Activated naive CD4-positive, alpha-beta T cell (primary cell): ENCODE data around the gene ITSN2.

Experiments
- DNase-seq, 4 experiments: peaks; one replicate each; lab custom pipeline; 2025; lab: John Stamatoyannopoulos, UW

ITSN2 gene

GRCh38 chr2:24179683-24180082, 180.7 kb downstream of the ITSN2 start:
- no peak for DNase-seq

GRCh38 chr2:24176326-24176725, 184.0 kb downstream of the ITSN2 start:
- no peak for DNase-seq

GRCh38 chr2:24175631-24176187, 184.6 kb downstream of the ITSN2 start:
- DNase-seq, result no peak

GRCh38 chr2:24174851-24175277, 185.5 kb downstream of the ITSN2 start, which contains the start of gene FAM228A:
Gene FAM228A (plus strand): TSS chr2:24175053. CDS start chr2:24175481, 428 bp downstream.
- DNase-seq, result no peak

- no peak for DNase-seq
These were observed 191.3 kb downstream of the ITSN2 start for GRCh38 chr2:24169023-24169422.

GRCh38 chr2:24164416-24164973, 195.8 kb downstream of the ITSN2 start:
- DNase-seq, result peak in 2 of 4 experiments; percentile 3 to 9

- DNase-seq, result no peak
These were observed 196.7 kb downstream of the ITSN2 start for GRCh38 chr2:24163601-24164000.

- no peak for DNase-seq
These were observed 197.2 kb downstream of the ITSN2 start for GRCh38 chr2:24163186-24163585.

- no peak for DNase-seq
These were observed 197.8 kb downstream of the ITSN2 start for GRCh38 chr2:24162494-24162893.

GRCh38 chr2:24160761-24161160, 199.6 kb downstream of the ITSN2 start:
- no peak for DNase-seq

- DNase-seq, result no peak
These were observed 200.6 kb downstream of the ITSN2 start for GRCh38 chr2:24159708-24160107.

- DNase-seq, result no peak
These were observed 202.2 kb downstream of the ITSN2 start for GRCh38 chr2:24158131-24158530.

- no peak for DNase-seq
These were observed 206.9 kb downstream of the ITSN2 start for GRCh38 chr2:24153478-24153877.
